ENCODE results near the gene TMEM182.

The TMEM182 gene

DNA sequence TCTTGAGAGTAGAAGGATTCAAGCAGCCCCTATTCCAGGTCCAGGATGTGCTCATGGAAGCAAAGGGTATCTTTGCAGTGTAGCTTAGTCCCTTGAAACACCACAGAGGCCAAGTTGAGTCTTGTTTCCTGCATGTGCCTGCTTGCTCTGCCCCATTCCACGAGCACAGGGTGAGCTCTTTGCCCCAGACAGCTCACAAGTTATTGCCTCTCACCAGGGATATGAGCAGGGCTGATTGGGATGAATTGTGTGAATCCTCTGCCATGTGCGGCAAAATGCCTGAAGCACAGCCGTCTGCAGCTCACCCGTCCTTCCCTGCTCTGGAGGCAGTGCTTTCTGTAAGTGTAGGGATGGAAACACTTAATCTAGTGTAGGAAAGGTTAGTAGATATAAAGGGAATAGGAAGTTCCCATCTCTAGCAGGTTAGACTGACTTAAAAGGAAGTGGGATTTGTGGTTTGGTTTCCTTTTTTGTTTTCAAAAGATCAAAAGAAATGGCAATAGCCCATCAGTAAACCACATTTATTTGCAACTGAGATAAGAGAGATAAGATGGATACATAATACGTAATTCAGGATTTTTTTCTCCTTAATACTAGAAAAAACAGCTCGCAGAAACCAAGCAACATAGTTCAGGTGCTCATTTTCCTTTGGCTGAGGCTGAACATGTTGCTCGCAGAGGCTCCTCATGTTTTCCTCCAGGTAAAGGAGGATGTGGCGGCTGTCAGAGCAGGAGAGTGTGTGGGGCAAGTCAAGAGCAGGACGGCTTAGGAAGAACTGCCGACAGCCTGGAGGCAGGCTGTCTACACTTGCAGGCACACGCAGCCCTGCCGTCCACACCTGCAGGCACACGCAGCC, 41.4 kb downstream of the TMEM182 start:
- no peak for DNase-seq

DNA sequence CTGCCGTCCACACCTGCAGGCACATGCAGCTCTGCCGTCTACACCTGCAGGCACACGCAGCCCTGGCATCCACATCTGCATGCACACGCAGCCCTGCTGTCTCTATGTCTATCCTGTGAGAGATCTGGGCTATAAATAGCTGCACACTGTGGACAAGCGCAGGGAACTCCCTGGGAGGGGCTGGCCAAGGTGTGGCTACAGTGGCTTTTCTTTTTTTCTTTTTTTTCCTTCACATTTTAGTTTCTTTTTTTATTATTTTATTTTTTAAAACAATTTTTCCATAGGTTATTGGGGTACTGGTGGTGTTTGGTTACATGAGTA, 42.0 kb downstream of the TMEM182 start:
- no peak for DNase-seq

DNA sequence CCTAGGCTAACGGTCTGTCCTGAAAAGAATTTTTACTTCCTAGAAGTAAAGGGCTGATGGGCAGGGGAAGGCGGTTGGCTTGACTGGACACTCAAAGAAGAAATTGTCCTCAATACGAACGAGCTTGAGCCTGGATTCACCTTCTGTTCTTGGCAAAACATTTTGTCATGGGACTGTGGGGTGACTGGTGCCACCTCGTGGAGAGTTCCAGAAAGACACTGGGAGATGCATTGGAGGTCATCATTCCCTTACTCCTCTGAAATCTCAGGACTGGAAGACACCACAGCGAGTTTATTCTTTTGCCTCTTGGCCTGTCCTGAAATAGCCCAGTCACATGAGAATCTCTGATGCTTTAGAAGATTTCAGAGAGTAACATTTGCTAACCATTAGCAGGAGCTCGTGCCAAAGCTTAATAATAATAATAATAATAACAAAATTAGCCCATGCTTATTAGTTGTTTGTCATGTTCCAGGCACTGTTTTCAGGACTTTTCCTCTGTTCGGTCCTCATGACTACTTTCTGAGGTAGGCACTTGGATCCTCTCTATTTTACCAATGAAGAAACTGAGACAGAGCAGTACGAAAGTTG, 44.5 kb downstream of the TMEM182 start:
- peak; percentile 54 for DNase-seq

DNA sequence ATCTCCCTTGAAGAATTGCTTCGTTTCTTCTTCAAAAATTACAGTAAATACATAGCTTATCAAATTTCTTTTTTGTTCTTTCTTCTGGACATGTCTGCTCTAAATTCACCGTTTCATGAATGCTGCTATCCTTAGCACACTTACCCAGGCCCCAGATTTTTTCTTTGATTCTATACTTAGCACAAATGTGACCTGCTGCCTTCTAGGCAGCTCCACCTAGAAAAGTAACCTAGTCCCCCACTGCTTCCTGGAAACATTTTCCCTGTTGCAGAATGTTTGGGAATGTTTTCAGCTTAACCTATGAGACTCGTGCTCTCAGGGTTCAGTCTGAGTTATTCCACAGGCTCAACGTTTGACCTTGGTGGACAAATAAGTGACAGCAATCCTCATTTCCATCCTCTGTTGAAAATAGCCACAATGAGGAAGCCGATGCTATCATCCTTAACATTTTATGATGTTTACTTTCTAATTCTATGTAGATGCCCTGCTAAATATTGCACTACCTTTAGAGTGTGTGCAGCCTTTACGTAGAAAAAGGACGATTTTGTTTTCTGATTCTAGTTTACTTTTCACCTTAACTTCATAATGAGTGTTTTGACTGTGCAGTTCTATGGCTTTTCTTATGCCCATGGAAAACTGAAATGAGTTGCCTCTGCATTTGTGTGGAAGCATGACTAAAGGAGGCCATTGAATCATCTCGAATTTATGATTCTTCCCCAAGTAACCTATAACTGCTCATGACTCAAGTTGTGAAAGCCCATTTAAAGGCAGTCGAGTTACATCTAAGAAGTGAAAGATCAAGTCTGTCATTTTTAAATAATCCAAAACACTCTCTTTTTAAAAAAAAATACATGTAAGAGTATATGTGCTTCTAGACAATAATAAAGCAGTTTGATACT, 47.7 kb downstream of the TMEM182 start:
- no peak for DNase-seq

DNA sequence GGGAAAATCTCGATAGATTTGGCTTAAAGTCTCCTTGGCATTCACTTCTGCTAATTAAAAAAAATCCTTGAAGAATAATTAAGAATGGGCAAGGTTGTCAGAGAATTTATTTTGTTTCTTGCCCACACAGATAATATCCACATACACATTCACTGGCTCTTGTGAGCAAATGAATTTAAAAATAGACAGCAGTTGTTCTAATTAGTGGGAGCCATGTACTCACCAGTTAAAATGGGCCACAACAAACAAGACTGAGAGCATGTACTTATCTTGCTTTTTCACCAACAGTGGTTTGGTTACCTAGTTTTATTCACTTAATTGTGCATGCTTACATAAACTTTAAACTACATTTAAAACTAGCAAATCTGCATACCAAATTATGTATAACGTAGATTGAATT, 53.5 kb downstream of the TMEM182 start:
- no peak for DNase-seq

DNA sequence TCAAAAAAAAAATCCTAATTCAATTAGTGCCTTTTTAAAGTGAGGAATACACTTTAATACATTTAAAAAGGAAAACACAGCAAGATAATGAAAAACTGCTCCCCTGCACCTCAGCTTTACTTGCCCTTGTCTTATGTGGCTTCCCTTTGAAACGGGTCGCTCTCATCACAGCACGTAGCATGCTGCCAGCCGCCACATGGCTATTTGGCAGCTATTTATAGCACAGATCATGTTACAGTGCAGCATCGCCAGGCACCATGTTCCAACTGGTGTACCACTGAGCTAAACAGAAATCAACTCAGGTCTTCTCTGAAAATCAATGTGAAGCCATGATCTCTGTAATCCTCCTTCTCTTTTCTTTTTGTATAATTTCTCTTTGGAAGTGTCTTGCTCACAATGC, 65.1 kb downstream of the TMEM182 start:
- peak; percentile 32 for DNase-seq

DNA sequence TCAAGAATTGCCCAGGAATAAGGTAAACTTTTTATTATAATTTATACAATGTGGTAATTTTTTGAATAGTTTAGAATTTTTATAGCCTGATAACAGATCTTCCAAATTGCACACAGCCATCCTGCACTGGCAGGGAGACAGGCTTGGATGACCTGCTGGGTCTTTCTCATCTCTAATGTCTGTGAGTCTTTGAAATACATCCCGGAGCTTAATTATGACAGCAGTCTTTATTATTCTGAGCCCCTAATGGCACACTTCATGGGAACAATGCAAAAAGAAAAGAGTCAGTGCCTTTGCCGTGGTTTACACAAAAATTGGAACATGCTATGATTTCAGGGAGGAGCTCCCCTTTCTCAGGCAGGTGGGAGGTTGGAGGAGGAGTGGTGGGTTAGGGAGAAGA, 71.0 kb downstream of the TMEM182 start:
- DNase-seq = no peak

DNA sequence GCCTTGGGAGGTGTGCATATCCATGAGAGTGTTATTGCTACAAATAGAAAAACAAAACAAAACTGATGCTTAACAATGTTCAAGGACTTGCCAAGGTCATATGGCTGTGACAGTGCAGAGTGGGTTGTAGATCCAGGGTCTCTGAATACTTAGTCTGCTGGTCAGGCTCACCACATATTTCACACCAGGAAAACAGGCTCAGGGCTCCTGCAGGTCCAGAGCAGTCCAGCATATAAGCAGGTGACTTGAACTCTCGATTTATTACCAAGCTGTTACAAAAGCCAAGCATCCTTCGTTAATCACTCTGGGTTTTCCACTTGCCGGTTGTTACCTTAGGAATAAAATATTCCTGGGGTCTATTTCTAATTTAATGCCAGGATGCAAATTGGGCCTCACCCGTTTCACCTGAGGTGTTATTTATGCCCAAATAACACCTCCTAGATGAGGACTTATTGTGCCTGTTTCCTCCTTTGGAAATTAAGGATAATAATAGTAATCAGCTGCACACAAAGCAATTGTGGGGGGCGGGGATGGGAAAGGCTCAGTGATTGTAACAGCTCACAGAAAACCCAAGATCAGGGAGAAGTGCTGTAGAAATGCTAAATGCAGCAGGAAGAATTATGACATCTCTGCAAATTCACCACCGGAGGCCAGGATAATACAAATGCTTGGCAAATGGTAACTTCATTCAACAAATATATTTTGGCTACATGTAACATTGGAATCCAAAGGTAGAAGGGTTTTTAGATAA, 72.9 kb downstream of the TMEM182 start:
- no peak for DNase-seq

DNA sequence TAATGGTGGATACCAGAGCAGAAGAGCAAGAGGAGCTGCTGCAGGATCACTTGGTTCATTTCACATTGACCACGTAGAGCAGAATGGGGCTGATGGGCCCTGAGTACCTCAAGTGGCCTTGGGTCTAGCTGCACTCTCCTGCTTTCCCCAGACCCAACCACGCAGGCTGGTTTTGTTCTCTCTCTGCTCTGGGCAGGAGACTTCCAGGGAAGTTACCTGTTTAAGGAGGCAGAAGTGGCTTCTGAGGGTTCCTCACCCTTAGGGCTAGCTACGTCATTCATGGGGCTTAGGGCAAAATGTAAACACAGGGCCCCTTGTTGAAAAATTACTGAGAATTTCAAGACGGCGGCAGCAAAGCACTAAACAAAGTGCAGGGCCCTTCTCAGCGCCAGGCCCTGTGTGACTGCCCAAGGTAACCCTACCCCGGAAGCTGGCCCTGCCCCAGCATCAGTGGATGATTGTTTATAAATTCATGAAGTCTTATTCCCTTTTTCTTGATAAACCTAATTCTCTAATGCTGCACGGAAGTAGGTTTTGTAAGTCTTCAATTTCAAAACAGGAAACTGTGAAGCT, 75.9 kb downstream of the TMEM182 start:
- no peak for DNase-seq

DNA sequence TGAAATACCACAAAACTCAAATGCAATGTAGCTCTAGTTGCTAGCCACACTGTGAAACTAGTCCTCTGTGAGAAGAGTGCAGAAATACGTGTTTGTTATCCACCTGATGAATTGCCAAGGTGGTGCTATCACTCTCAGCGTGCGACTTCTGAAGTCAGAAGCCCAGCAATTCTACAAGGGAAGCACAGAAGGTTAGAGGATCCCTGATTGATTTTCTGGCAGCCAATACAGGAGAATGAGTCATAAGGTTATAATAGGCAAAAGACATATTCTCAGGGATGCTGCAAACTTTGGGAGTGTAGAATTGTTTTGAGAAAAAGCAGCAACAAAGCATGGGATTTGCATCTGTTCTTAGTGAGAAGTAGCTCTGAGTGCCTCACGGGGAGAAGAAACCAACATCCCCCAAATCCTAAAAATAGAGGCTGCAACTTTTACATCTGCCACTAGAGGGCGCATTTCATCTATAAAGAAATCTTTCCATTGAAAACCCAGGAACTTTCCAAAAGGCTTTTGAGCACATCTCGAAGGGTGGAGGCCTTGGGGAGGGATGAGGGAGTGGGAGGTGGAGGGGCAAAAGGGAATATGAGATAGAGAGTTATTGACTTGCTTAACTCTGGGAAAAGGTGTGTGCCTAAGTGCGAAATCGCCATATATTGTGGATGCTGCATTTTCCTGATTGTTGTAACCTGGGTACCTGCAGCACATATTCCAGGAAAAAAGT, 78.0 kb downstream of the TMEM182 start:
- DNase-seq = peak; percentile 31

DNA sequence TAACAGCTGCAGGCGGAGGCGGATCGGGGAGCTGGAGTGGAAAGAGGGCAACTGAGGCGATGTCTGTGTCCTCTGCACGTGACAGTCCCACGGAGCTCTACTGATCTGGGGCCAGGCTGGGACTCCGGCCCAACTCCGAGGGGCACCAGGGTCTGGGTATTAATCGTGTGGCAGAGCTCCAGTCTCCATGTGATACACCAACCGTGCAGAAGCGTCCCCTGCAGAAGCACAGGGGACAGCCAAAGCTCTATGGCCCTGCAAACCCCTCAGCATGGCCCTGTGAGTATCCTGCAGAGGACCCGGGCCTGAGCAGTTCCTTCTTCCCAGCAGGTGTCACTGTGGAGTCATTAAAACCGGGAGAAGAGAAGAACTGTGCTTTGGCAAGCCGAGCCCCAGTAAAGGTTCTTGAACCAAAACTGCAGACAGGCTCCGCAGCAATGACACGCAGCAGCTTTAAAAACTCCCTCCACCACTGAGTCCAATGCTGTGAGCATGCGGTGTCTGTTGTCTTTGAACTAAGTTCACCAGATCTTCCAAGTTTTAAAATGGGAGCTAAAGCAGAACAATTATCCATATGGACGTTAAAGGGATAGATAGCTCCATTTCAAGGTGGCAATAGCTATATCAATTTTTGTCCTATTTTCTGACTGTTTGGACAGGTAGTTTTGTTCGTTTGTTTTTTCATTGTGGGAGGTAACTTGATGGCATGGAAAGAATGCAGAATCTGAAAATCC, 79.4 kb downstream of the TMEM182 start:
- DNase-seq = peak; percentile 37

DNA sequence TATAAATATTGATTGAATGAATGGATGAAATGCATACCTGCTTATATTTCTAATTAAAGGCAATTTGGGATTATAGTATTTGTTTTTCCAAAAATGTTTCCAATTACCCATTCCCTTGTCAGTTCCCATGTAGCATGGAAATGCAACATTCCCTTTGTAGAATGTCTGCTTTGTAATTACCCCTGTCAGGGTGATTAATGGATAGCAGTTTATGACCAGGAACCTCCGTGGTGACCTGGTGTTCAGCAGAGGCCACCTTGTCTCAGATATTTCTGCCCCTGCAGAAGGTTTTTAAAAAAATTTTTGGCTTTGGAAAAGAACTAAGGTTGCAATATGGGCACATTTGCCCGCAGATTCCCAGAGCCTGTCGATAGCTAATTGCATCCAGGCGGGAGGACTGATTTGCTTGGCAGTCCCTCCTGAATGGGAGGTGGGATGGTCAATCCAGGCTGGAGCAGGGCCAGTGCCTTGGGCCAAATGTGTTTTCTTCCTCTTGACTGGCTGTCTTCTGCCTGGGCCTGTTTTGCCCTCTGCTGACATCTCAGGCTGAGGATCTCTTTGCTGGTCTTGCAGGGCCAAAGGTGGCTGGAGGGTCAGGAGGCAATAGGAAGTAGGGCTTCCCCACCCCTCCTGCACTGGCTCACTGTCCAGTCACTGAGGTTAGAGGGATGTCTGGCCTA, 82.1 kb downstream of the TMEM182 start:
- DNase-seq = no peak

DNA sequence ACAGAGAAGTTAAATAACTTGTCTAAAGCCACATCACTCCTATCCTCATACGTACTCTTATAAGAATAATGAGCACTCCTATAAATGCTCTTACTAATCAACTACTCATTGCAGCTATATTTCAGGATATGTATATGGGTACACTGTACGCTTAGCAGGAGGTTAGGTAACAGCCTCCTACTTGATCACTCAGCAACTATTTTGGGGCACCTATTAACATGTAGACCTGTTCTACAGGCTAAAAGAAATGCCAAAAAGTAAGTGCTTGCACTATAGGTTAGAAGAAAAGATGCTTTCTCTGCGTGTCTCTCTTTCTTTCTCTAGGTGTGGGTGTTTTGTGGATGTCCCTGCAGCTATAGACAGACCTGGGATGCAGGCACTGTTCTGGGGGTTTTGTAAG, 83.1 kb downstream of the TMEM182 start:
- DNase-seq = no peak

DNA sequence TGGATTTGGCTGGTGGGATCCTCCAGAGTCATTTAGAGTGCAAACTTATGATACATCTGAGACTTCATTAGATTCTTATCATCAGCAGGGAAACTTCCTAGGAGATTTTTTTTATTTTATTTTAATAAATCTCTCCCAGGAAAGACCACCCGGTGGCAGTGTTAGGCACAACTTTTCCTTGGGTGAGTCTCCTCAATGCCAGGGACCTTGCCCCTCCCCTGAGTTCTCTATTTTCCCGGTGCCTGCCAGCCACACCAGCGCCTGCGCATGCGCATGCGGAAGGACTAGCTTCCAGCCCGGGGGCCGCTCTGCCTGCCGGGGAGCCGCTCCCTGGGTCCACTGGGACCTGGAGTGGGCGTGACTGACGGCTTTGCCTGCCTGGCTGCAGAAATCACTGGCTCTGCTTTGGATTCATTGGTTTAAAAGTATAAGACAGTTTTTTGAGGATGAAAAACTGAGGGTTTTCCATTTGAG, 86.6 kb downstream of the TMEM182 start:
- peak; percentile 65 for DNase-seq

DNA sequence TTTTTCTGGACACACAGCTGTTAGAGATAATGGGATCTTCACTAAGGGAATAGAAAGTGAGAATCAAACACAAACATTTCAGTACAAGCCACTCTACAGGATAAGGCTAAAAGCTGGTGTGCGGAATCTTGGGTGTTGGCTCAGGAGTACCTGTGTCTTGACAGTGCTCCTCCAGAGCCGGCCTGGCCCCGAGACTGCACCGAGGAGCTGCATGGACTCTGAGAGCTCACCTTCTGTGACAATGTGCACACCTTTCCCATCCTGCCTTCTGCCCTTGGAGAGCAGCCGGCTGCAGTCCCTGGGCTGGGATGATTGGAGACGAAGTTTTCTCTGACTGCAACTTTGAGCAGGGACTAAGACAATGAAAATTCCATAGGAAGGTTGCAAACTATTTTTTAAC, 89.1 kb downstream of the TMEM182 start:
- DNase-seq = no peak

DNA sequence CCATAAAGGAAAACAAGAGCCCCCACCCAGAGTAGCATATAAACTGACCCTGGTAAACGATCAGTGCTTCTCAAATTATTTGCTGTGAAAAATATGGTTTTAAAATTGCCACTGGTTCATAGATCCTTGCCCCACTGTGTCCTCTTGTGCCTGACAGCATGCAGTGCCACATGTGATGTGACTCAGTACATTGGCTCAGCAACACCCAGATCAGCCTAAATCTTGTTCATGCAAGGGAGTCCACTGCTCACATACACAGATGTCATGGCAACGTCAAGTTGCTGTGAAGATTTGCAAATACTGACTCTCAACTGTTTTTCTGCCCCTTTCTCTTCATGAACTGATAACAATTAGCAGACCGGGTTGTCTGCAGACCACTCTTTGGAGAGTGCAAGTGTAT, 91.0 kb downstream of the TMEM182 start:
- DNase-seq = no peak
